Fibroblast of lung (primary cell): ENCODE measurements around the gene COL8A2. TPM values are rescaled to one million over a fixed set of nuclear protein-coding genes. Genes with fewer than 3 reads are reported as not detected.

Source experiments
- DNase-seq, 2 donors: peaks; one replicate each; pipeline versions ENCODE4 v3.0.0 to v3.0.0-alpha.2; 2010; ENCODE audit warnings: low read depth in 2 of 2
- H2AFZ ChIP-seq: 2 replicates; pipeline ENCODE4 v1.5.1; 2012; ENCODE audit warnings: low read length, control low read depth, inconsistent platforms
- H3K27ac ChIP-seq: 2 replicates; pipeline ENCODE4 v1.5.1; 2011; ENCODE audit warnings: low read length, control low read depth; ENCODE audit not compliant: insufficient read depth
- H3K27me3 ChIP-seq: 2 replicates; pipeline ENCODE4 v1.5.1; 2011; ENCODE audit warnings: mild to moderate bottlenecking, low read length; ENCODE audit not compliant: control insufficient read depth, insufficient read depth
- H3K36me3 ChIP-seq: 2 replicates; pipeline ENCODE4 v1.5.1; 2011; ENCODE audit warnings: low read length; ENCODE audit not compliant: control insufficient read depth, insufficient read depth
- H3K4me1 ChIP-seq: 2 replicates; pipeline ENCODE4 v1.5.1; 2011; ENCODE audit warnings: low read length; ENCODE audit not compliant: control insufficient read depth, insufficient read depth; ENCODE audit errors: extremely low read depth
- H3K4me2 ChIP-seq: 2 replicates; pipeline ENCODE4 v1.5.1; 2011; ENCODE audit warnings: low read length, control low read depth; ENCODE audit not compliant: insufficient read depth; ENCODE audit errors: extremely low read depth
- H3K4me3 ChIP-seq, 4 experiments: fragments of 200-600 bp in 1 of 4; sonication (generic) in 1 of 4; replicated peaks in 1 of 4; 2 replicates each; pipeline ENCODE4 v1.5.1; 2011 to 2016; ENCODE audit warnings: low read length in 4 of 4, low read depth in 3 of 4, mild to moderate bottlenecking in 3 of 4, control low read depth in 2 of 4, inconsistent platforms in 1 of 4, mixed read lengths in 1 of 4; ENCODE audit not compliant: insufficient read depth in 1 of 4; ENCODE audit errors: control extremely low read depth in 1 of 4
- H3K79me2 ChIP-seq: 2 replicates; pipeline ENCODE4 v1.5.1; 2012; ENCODE audit warnings: mild to moderate bottlenecking, low read length, inconsistent platforms; ENCODE audit not compliant: control insufficient read depth, insufficient read depth
- H3K9ac ChIP-seq: 2 replicates; pipeline ENCODE4 v1.5.1; 2011; ENCODE audit warnings: mild to moderate bottlenecking, low read length, control low read depth; ENCODE audit not compliant: insufficient read depth
- H3K9me3 ChIP-seq: 2 replicates; pipeline ENCODE4 v1.5.1; 2012; ENCODE audit warnings: low read depth, low read length; ENCODE audit not compliant: control insufficient read depth, insufficient read depth
- H4K20me1 ChIP-seq: 2 replicates; pipeline ENCODE4 v1.5.1; 2011; ENCODE audit warnings: low read length; ENCODE audit not compliant: control insufficient read depth, insufficient read depth; ENCODE audit errors: extremely low read depth
- CTCF ChIP-seq, 2 donors: IDR thresholded peaks in 1 of 2; conservative IDR thresholded peaks in 1 of 2; 1 replicate in 1 of 2; 2 replicates in 1 of 2; pipeline ENCODE4 v1.5.1; 2011 to 2012; ENCODE audit warnings: low read length in 2 of 2, control low read depth in 1 of 2, inconsistent platforms in 1 of 2, low read depth in 1 of 2, mild to moderate bottlenecking in 1 of 2
- EZH2 ChIP-seq: IDR thresholded peaks from 2 replicates; pipeline ENCODE4 v1.5.1; 2012; ENCODE audit warnings: low read length, control low read depth, mild to moderate bottlenecking; ENCODE audit errors: missing control alignments
- polyA plus RNA-seq, 2 donors: library from polyadenylated mRNA; depleted of rRNA in 1 of 2; stranded (reverse) in 1 of 2; unstranded in 1 of 2; fragments of >200 nt; gene quantifications; 2 replicates each; pipeline ENCODE4 v1.2.1, GENCODE V29; 2011 to 2012; ENCODE audit warnings: missing spikeins in 1 of 2
- total RNA-seq: library from RNA; depleted of rRNA; stranded (reverse); fragments of >200 nt; gene quantifications from 2 replicates; pipeline ENCODE4 v1.2.1, GENCODE V29; 2014

The COL8A2 gene
- total and polyA plus RNA-seq, 2 donors (not counting 1 experiment from before 2014, with no cell fraction given) = 2.9 to 31.0 TPM

GRCh38 chr1:36154765-36155407 is 29.9 kb upstream of the COL8A2 start:
- Histone ChIP-seq H3K9me3 (no peaks in the 10 kb centered on the region), H2AFZ (no peak overlapping the region), H3K27ac (peak overlapping the region; percentile 96), H3K27me3 (no peaks in the 10 kb centered on the region), H3K4me3 (peak overlapping the region; percentile 76 to 88 (median 82)), H3K79me2 (peaks cover 39% of the 10 kb centered on the region), H3K4me2 (peak overlapping the region; percentile 93), H3K9ac (peak overlapping the region; percentile 91), H4K20me1 (peaks cover 2% of the 10 kb centered on the region), H3K36me3 (peaks cover 8% of the 10 kb centered on the region), H3K4me1 (peaks cover 29% of the 10 kb centered on the region)
- no peak for DNase-seq
- TF ChIP-seq CTCF (conservative IDR thresholded peaks at IDR 0.05 in 1 of 2, IDR thresholded peaks at IDR 0.05 in 1 of 2; ENCODE audit: low read depth in 1 of 2, low read length in 2 of 2) (no peak), EZH2 (no peak)

- H3K4me2 ChIP-seq = no peak overlapping the region
- H3K27ac ChIP-seq = no peak overlapping the region
- peaks cover 27% of the 10 kb centered on the region for H3K4me1 ChIP-seq
- no peaks in the 10 kb centered on the region for H3K27me3 ChIP-seq
- H3K36me3 ChIP-seq = peaks cover 4% of the 10 kb centered on the region
- H3K79me2 ChIP-seq = peaks cover 33% of the 10 kb centered on the region
- no peak for DNase-seq
- no peak overlapping the region for H3K4me3 ChIP-seq
- H4K20me1 ChIP-seq = peaks cover 2% of the 10 kb centered on the region
- TF ChIP-seq EZH2 (no peak), CTCF (conservative IDR thresholded peaks at IDR 0.05 in 1 of 2, IDR thresholded peaks at IDR 0.05 in 1 of 2; ENCODE audit: low read depth in 1 of 2, low read length in 2 of 2) (no peak)
- no peak overlapping the region for H2AFZ ChIP-seq
- no peaks in the 10 kb centered on the region for H3K9me3 ChIP-seq
- no peak overlapping the region for H3K9ac ChIP-seq
These were observed 29.3 kb upstream of the COL8A2 start for GRCh38 chr1:36154335-36154734.

- no peak overlapping the region for H3K9ac ChIP-seq
These were observed 28.5 kb upstream of the COL8A2 start for GRCh38 chr1:36153476-36153875.

More at GRCh38 chr1:36153476-36153875, 28.5 kb upstream of the COL8A2 start:
- Histone ChIP-seq H3K4me2 (no peak overlapping the region), H3K4me3 (no peak overlapping the region), H3K27me3 (no peaks in the 10 kb centered on the region), H3K36me3 (peaks cover 3% of the 10 kb centered on the region), H3K27ac (no peak overlapping the region), H4K20me1 (peaks cover 2% of the 10 kb centered on the region), H3K4me1 (peaks cover 26% of the 10 kb centered on the region), H2AFZ (no peak overlapping the region), H3K9me3 (no peaks in the 10 kb centered on the region), H3K79me2 (peaks cover 30% of the 10 kb centered on the region)
- no peak for TF ChIP-seq CTCF (conservative IDR thresholded peaks at IDR 0.05 in 1 of 2, IDR thresholded peaks at IDR 0.05 in 1 of 2; ENCODE audit: low read depth in 1 of 2, low read length in 2 of 2)
- DNase-seq = no peak
